H1 (cell line): ENCODE measurements around the gene OR1E1. TPM values are rescaled to one million over a fixed set of nuclear protein-coding genes. Genes with fewer than 3 reads are reported as not detected.
"Not testable (repeated sequence)": the region's sequence is repeated elsewhere in the genome, so short reads cannot be mapped to it uniquely, and the experiment has no call there.

ENCODE experiments used
- CTCF ChIA-PET: fragments of 300-600 bp; sonication (Branson Sonifier 250); formaldehyde crosslinking; loops from one replicate; lab custom pipeline; 2021; ENCODE audit not compliant: partially characterized antibody; lab: Charles Lee
- POLR2A ChIA-PET: fragments of 300-600 bp; sonication (Branson Sonifier 250); formaldehyde crosslinking; loops from one replicate; lab custom pipeline; 2021; ENCODE audit warnings: inconsistent platforms; ENCODE audit not compliant: partially characterized antibody; lab: Charles Lee
- DNase-seq, 2 experiments: peaks; one replicate each; pipeline versions ENCODE4 v3.0.0 to v3.0.0-alpha.2; 2010 to 2022; ENCODE audit warnings: low spot score in 2 of 2, low read depth in 1 of 2, mixed read lengths in 1 of 2
- FAIRE-seq: peaks from 2 replicates; lab custom pipeline; 2011; peaks lifted over from hg19 to GRCh38; lab: Jason Lieb, UNC
- H2AFZ ChIP-seq: 2 replicates; pipeline ENCODE4 v1.8.1; 2012; ENCODE audit warnings: low read length, inconsistent platforms
- H2AK5ac ChIP-seq: 2 replicates; pipeline ENCODE4 v1.6.1; 2013; ENCODE audit warnings: low read depth, low read length
- H2BK120ac ChIP-seq: replicated peaks from 2 replicates; pipeline ENCODE3; 2013; ENCODE audit warnings: low read depth, low read length, inconsistent platforms
- H2BK12ac ChIP-seq: 2 replicates; pipeline ENCODE4 v1.6.1; 2013; ENCODE audit warnings: low read depth, low read length
- H2BK15ac ChIP-seq: 2 replicates; pipeline ENCODE4 v1.6.1; 2013; ENCODE audit warnings: low read length
- H2BK20ac ChIP-seq: 2 replicates; pipeline ENCODE4 v1.6.1; 2013; ENCODE audit warnings: low read length
- H2BK5ac ChIP-seq: 2 replicates; pipeline ENCODE4 v1.6.1; 2013; ENCODE audit warnings: low read depth, low read length
- H3K14ac ChIP-seq: 2 replicates; pipeline ENCODE4 v1.6.1; 2013; ENCODE audit warnings: inconsistent platforms; ENCODE audit not compliant: insufficient read length
- H3K18ac ChIP-seq: 2 replicates; pipeline ENCODE4 v1.6.1; 2013; ENCODE audit warnings: low read length; ENCODE audit errors: extremely low read depth
- H3K23ac ChIP-seq: 2 replicates; pipeline ENCODE4 v1.6.1; 2013; ENCODE audit warnings: inconsistent platforms; ENCODE audit not compliant: insufficient read length
- H3K23me2 ChIP-seq: 2 replicates; pipeline ENCODE4 v1.6.1; 2013; ENCODE audit warnings: low read depth, low read length
- H3K27ac ChIP-seq: 2 replicates; pipeline ENCODE4 v1.6.1; 2011; ENCODE audit warnings: low read depth, low read length, inconsistent platforms
- H3K27me3 ChIP-seq, 4 experiments: replicated peaks in 1 of 4; 1 replicate in 1 of 4; 2 replicates in 3 of 4; pipeline versions ENCODE4 v1.6.1 to v1.8.1; 2011 to 2013; ENCODE audit warnings: low read length in 3 of 4, mild to moderate bottlenecking in 3 of 4, inconsistent platforms in 2 of 4, mixed read lengths in 2 of 4, moderate library complexity in 1 of 4; ENCODE audit not compliant: control insufficient read depth in 3 of 4, insufficient read depth in 3 of 4; ENCODE audit errors: extremely low read depth in 1 of 4
- H3K36me3 ChIP-seq, 4 experiments: 2 replicates each; pipeline versions ENCODE4 v1.6.1 to v1.8.1; 2011 to 2013; ENCODE audit warnings: mild to moderate bottlenecking in 4 of 4, low read length in 3 of 4, moderate library complexity in 2 of 4, control low read depth in 1 of 4, inconsistent platforms in 1 of 4; ENCODE audit not compliant: insufficient read depth in 4 of 4, control insufficient read depth in 2 of 4
- H3K4ac ChIP-seq: replicated peaks from 2 replicates; pipeline ENCODE3; 2013; ENCODE audit warnings: low read length, low read depth, mixed read lengths, inconsistent platforms; ENCODE audit not compliant: insufficient read length
- H3K4me1 ChIP-seq, 4 experiments: replicated peaks in 1 of 4; 1 replicate in 1 of 4; 2 replicates in 3 of 4; pipeline versions ENCODE4 v1.6.1 to v1.8.1; 2011 to 2013; ENCODE audit warnings: low read length in 3 of 4, inconsistent platforms in 2 of 4, mixed read lengths in 1 of 4; ENCODE audit not compliant: insufficient read depth in 4 of 4, control insufficient read depth in 3 of 4
- H3K4me2 ChIP-seq, 2 experiments: 2 replicates each; pipeline versions ENCODE4 v1.6.1 to v1.8.1; 2011 to 2013; ENCODE audit warnings: low read depth in 2 of 2, low read length in 2 of 2, control low read depth in 1 of 2, inconsistent platforms in 1 of 2, mild to moderate bottlenecking in 1 of 2; ENCODE audit not compliant: insufficient read depth in 1 of 2
- H3K4me3 ChIP-seq, 4 experiments: fragments of 200-600, 300-600 bp in 1 of 4; sonication (generic), shearing (Covaris generic), sonication (Bioruptor Twin) in 1 of 4; 2 replicates each; pipeline versions ENCODE4 v1.5.1 to v1.8.1; 2011 to 2016; ENCODE audit warnings: low read length in 4 of 4, low read depth in 3 of 4, control low read depth in 2 of 4, inconsistent platforms in 2 of 4, mild to moderate bottlenecking in 2 of 4, mixed read lengths in 1 of 4, moderate library complexity in 1 of 4; ENCODE audit not compliant: insufficient read depth in 2 of 4; ENCODE audit errors: extremely low read depth in 1 of 4
- H3K56ac ChIP-seq: replicated peaks from 2 replicates; pipeline ENCODE3; 2013; ENCODE audit warnings: low read depth, mild to moderate bottlenecking, mixed read lengths, low read length, inconsistent platforms; ENCODE audit not compliant: insufficient read length
- H3K79me1 ChIP-seq: 2 replicates; pipeline ENCODE4 v1.6.1; 2013; ENCODE audit warnings: low read depth, low read length, control low read depth
- H3K79me2 ChIP-seq, 2 experiments: 2 replicates each; pipeline versions ENCODE4 v1.6.1 to v1.8.1; 2012 to 2013; ENCODE audit warnings: low read length in 2 of 2, mild to moderate bottlenecking in 2 of 2, inconsistent platforms in 1 of 2; ENCODE audit not compliant: insufficient read depth in 2 of 2, control insufficient read depth in 1 of 2
- H3K9ac ChIP-seq, 4 experiments: replicated peaks in 1 of 4; 1 replicate in 1 of 4; 2 replicates in 3 of 4; pipeline versions ENCODE4 v1.6.1 to v1.8.1; 2011 to 2013; ENCODE audit warnings: low read depth in 3 of 4, low read length in 3 of 4, control low read depth in 2 of 4, mild to moderate bottlenecking in 2 of 4, moderate library complexity in 2 of 4, inconsistent platforms in 1 of 4; ENCODE audit errors: extremely low read depth in 1 of 4
- H3K9me3 ChIP-seq, 2 experiments: 2 replicates each; pipeline versions ENCODE4 v1.6.1 to v1.8.1; 2012 to 2013; ENCODE audit warnings: mild to moderate bottlenecking in 2 of 2, moderate library complexity in 2 of 2, control low read depth in 1 of 2, inconsistent platforms in 1 of 2, low read depth in 1 of 2, low read length in 1 of 2, mixed read lengths in 1 of 2; ENCODE audit not compliant: insufficient read depth in 2 of 2
- H4K20me1 ChIP-seq, 2 experiments: replicated peaks in 1 of 2; 2 replicates each; pipeline versions ENCODE3 to v1.8.1; 2011 to 2013; ENCODE audit warnings: inconsistent platforms in 2 of 2, low read length in 2 of 2, mild to moderate bottlenecking in 1 of 2; ENCODE audit not compliant: insufficient read depth in 2 of 2, control insufficient read depth in 1 of 2
- H4K5ac ChIP-seq: 2 replicates; pipeline ENCODE4 v1.6.1; 2013; ENCODE audit warnings: low read length, low read depth, mixed read lengths, inconsistent platforms; ENCODE audit not compliant: insufficient read length
- H4K8ac ChIP-seq: 2 replicates; pipeline ENCODE4 v1.8.0; 2013; ENCODE audit warnings: mild to moderate bottlenecking, moderate library complexity, low read length, inconsistent platforms; ENCODE audit not compliant: insufficient read depth; ENCODE audit errors: extremely low read depth
- H4K91ac ChIP-seq: replicated peaks from 2 replicates; pipeline ENCODE3; 2013; ENCODE audit warnings: low read length, mixed read lengths, inconsistent platforms; ENCODE audit not compliant: insufficient read length
- WGBS, 2 experiments: shearing (Covaris generic) in 1 of 2; methylation state at CpG; one replicate each; pipeline versions ENCODE4 v1.1.6 to v1.1.7; 2013 to 2015; ENCODE audit warnings: low lambda C conversion rate in 2 of 2, mixed read lengths in 2 of 2, inconsistent platforms in 1 of 2, low coverage in 1 of 2, missing lambda C conversion rate in 1 of 2; ENCODE audit not compliant: insufficient replicate concordance in 2 of 2, insufficient coverage in 1 of 2, insufficient read length in 1 of 2; ENCODE audit errors: extremely low coverage in 1 of 2, missing lambda C conversion rate in 1 of 2; 5-methylcytosine and 5-hydroxymethylcytosine counted together
- polyA plus RNA-seq, 7 experiments: library from polyadenylated mRNA; depleted of rRNA in 3 of 7; stranded (reverse) in 5 of 7; unstranded in 2 of 7; fragments of >200 nt in 5 of 7; fragments of 200-250 nt in 2 of 7; gene quantifications; 1 replicate in 5 of 7; 2 replicates in 1 of 7; 4 replicates in 1 of 7; pipeline versions ENCODE4 v1.2.1 to v1.2.3, GENCODE V29; 2011 to 2013; ENCODE audit warnings: missing spikeins in 2 of 7, mixed read lengths in 2 of 7
- small RNA-seq: library from polyadenylated mRNA; stranded (forward); fragments of <200 nt; extraction: miRNeasy Mini kit (QIAGEN cat#:217004); gene quantifications from one replicate; pipeline ENCODE3, GENCODE V24; 2013; ENCODE audit not compliant: insufficient read depth
- total RNA-seq: library from RNA; stranded (reverse); fragmentation: NEBNext Ultra II Directional; extraction: Animal tissue kit (Norgen Biotek cat#: 25700); gene quantifications from 2 replicates; pipeline ENCODE4 v1.2.1, GENCODE V29; 2021

OR1E1 gene
- total and polyA plus RNA-seq, 2 of the 8 experiments (the other 6 are each of a cell fraction or from before 2014, with no cell fraction given): not detected

- H3K27me3 ChIP-seq, DNase-seq, H2AK5ac ChIP-seq, H3K79me2 ChIP-seq, H3K4me1 ChIP-seq, H4K5ac ChIP-seq, H3K18ac ChIP-seq, H3K79me1 ChIP-seq, H3K4ac ChIP-seq, CTCF ChIA-PET, H2BK15ac ChIP-seq, H3K4me2 ChIP-seq, H3K56ac ChIP-seq, H3K9ac ChIP-seq, H2BK120ac ChIP-seq, H3K23ac ChIP-seq, H3K14ac ChIP-seq, H2AFZ ChIP-seq, H3K27ac ChIP-seq, H2BK20ac ChIP-seq, H2BK5ac ChIP-seq, H3K4me3 ChIP-seq, H2BK12ac ChIP-seq, POLR2A ChIA-PET, FAIRE-seq, H4K20me1 ChIP-seq, H3K36me3 ChIP-seq, H4K91ac ChIP-seq, H4K8ac ChIP-seq, H3K23me2 ChIP-seq: not testable (repeated sequence)
- WGBS, 2 experiments: no CpG with 5 or more reads among the region's 31 CpGs
- peaks cover 18 to 35% of the 10 kb centered on the region in 2 experiments for H3K9me3 ChIP-seq
Measured at GRCh38 chr17:3371167-3371566, 27.0 kb downstream of the OR1E1 start.

Small RNA genes lying within 50 kb of the gene (small RNA-seq; reads per million reads assigned to genes)
- gene OR1AC1P: not detected

Other genes starting within 250 kb of the OR1E1 start
- not detected in 2 replicates for gene OR1A2, start 200.9 kb downstream of the OR1E1 start, total RNA-seq
- not detected in 2 replicates for gene OR1A2, start 200.9 kb downstream of the OR1E1 start, polyA plus RNA-seq (2011; rRNA removed)
- gene OR1A1, start 190.7 kb downstream of the OR1E1 start, total RNA-seq: not detected in 2 replicates
- gene OR1A1, start 190.7 kb downstream of the OR1E1 start, polyA plus RNA-seq (2011; rRNA removed): not detected in 2 replicates
- not detected in 2 replicates for gene OR3A1, start 100.0 kb downstream of the OR1E1 start, total RNA-seq
- gene OR3A1, start 100.0 kb downstream of the OR1E1 start, polyA plus RNA-seq (2011; rRNA removed): not detected in 2 replicates
- gene OR3A2, start 12.1 kb downstream of the OR1E1 start, total RNA-seq: not detected in 2 replicates
- not detected in 2 replicates for gene OR3A2, start 12.1 kb downstream of the OR1E1 start, polyA plus RNA-seq (2011; rRNA removed)
- not detected in 2 replicates for gene OR3A3, start 13.0 kb upstream of the OR1E1 start, total RNA-seq
- gene OR3A3, start 13.0 kb upstream of the OR1E1 start, polyA plus RNA-seq (2011; rRNA removed): not detected in 2 replicates
- gene OR1E2, start 35.4 kb upstream of the OR1E1 start, total RNA-seq: not detected in 2 replicates
- gene OR1E2, start 35.4 kb upstream of the OR1E1 start, polyA plus RNA-seq (2011; rRNA removed): not detected in 2 replicates
- gene SPATA22, start 73.4 kb upstream of the OR1E1 start, total RNA-seq: not detected in 2 replicates
- gene SPATA22, start 73.4 kb upstream of the OR1E1 start, polyA plus RNA-seq (2011; rRNA removed): 0.06 TPM in 1 of 2 replicates, not detected in the other
- not detected in 2 replicates for gene ASPA, start 77.6 kb upstream of the OR1E1 start, total RNA-seq
- 0.03 TPM in 1 of 2 replicates, not detected in the other for gene ASPA, start 77.6 kb upstream of the OR1E1 start, polyA plus RNA-seq (2011; rRNA removed)
- gene TRPV3, start 159.4 kb upstream of the OR1E1 start, total RNA-seq: 0.40 and 0.56 TPM in 2 replicates
- 1.0 and 1.1 TPM in 2 replicates for gene TRPV3, start 159.4 kb upstream of the OR1E1 start, polyA plus RNA-seq (2011; rRNA removed)
- gene TRPV1, start 211.0 kb upstream of the OR1E1 start, total RNA-seq: 2.5 and 3.0 TPM in 2 replicates
- 3.0 and 3.5 TPM in 2 replicates for gene TRPV1, start 211.0 kb upstream of the OR1E1 start, polyA plus RNA-seq (2011; rRNA removed)
- 36.7 and 37.3 TPM in 2 replicates for gene SHPK, start 237.8 kb upstream of the OR1E1 start, total RNA-seq
- gene SHPK, start 237.8 kb upstream of the OR1E1 start, polyA plus RNA-seq (2011; rRNA removed): 28.6 and 35.5 TPM in 2 replicates
- gene CTNS, start 238.3 kb upstream of the OR1E1 start, total RNA-seq: 12.9 and 16.4 TPM in 2 replicates
- 11.6 and 13.1 TPM in 2 replicates for gene CTNS, start 238.3 kb upstream of the OR1E1 start, polyA plus RNA-seq (2011; rRNA removed)